ENCODE results near the gene ABCG1.

Gene ABCG1

DNA sequence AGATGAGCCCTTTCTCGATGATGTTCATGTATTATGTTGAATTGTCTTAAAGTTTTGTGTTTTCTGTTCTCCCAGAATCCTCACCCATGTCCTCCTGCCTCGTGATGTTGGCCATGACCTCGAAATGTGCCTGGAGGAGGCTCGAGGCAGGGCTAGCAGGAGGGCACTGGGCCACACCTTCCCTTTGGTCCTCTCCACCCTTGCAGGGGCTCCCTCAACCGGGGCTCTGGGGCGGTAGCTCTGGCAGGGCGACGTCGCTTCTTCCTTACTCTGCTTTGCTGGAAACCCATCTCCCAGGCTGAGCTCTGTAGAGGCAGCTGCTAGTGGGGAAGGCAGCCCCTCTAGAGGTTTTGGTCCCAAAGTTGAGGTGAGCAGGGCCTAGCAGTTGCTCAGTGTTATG is 82.0 kb downstream of the ABCG1 start:
- no peak for DNase-seq (ENCODE audit: low spot score)
- TF ChIP-seq, protein P1, sequence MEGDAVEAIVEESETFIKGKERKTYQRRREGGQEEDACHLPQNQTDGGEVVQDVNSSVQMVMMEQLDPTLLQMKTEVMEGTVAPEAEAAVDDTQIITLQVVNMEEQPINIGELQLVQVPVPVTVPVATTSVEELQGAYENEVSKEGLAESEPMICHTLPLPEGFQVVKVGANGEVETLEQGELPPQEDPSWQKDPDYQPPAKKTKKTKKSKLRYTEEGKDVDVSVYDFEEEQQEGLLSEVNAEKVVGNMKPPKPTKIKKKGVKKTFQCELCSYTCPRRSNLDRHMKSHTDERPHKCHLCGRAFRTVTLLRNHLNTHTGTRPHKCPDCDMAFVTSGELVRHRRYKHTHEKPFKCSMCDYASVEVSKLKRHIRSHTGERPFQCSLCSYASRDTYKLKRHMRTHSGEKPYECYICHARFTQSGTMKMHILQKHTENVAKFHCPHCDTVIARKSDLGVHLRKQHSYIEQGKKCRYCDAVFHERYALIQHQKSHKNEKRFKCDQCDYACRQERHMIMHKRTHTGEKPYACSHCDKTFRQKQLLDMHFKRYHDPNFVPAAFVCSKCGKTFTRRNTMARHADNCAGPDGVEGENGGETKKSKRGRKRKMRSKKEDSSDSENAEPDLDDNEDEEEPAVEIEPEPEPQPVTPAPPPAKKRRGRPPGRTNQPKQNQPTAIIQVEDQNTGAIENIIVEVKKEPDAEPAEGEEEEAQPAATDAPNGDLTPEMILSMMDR (IDR thresholded peaks at IDR 0.05; ENCODE audit: extremely low read depth, missing control alignments): no peak

DNA sequence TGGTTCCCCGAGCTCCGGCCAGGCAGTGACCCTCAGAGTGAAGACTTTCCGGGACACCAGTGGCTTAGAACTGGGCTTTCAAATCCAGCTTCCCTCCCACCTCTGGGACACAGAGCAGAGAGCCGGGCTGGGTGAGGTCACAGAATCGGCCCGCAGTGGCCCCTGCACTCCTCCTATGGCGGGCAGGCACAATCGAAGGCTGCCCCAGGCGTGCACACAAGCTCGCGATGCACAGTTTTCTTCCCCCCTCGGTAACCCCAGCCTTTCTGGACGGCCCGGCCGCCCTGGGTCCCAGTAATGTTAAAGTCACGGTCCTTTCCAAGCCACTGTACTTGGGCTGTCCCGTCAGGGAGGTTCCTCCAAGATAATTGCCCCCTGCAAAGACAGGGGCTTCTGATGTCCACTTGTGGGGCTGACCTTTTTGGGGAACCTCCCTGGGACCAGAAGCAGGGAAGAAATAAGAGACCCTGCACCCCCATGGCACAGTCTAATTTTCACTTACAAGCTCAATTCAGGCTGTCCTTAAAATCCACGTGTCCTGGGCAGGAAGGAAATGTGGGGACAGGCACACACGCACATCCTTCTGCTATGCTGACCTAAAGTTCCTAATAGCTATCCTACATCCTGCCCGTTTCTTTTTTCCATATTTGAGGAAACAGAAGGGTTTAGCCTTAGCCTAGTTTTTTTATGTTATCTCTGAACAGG is 82.6 kb downstream of the ABCG1 start:
- TF ChIP-seq, protein P1 (IDR thresholded peaks at IDR 0.05; ENCODE audit: extremely low read depth, missing control alignments): no peak
- no peak for DNase-seq (ENCODE audit: low spot score)

DNA sequence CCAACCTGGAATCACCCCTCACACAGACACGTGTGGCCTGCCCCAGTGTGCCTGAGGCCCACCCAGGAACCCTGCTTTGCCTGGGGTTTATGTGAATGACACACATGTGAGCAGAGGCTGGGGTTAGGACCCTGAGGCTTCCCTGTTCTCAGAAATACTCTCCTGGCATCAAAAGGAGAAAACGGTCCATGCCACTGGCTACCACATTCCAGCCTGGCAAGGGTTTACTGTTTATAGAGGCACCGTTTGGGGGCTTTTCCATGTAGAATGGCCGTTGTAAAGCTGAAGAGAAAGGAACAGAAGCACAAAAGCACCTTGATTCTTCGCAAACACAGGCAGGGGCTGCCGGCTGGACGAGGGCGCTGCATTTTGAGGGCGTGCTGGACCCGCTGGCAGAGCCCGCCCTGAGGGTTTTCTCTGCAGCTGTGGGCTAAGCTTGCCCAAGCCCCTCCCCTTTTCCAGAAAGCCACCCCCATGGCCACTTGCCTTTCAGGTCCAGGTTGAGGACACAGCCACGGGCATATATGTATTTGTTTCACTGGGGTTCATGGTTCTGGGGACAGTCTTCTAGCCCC is 83.2 kb downstream of the ABCG1 start:
- TF ChIP-seq, protein P1 (IDR thresholded peaks at IDR 0.05; ENCODE audit: extremely low read depth, missing control alignments): no peak
- DNase-seq (ENCODE audit: low spot score): no peak

DNA sequence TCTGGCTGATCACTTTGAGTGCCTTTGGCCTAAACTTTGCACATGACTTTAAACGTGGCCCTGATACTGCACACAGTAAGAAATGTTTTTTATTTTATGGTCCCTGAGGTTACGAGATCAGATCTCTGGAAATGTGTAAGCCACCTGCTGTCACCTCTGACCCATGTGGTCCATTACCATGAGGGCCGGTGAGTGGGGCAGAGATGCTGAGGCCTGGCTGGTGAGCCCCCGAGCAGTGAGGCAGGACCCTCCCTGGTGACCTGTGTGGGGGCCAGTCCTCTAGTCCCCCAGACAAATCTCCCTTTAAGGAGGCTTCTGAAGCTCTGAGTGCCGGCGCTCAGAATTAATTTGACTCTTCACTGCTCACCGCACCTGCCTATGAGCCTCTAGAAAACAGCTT is 83.9 kb downstream of the ABCG1 start:
- TF ChIP-seq, protein P1 (IDR thresholded peaks at IDR 0.05; ENCODE audit: extremely low read depth, missing control alignments): no peak
- DNase-seq (ENCODE audit: low spot score): no peak

DNA sequence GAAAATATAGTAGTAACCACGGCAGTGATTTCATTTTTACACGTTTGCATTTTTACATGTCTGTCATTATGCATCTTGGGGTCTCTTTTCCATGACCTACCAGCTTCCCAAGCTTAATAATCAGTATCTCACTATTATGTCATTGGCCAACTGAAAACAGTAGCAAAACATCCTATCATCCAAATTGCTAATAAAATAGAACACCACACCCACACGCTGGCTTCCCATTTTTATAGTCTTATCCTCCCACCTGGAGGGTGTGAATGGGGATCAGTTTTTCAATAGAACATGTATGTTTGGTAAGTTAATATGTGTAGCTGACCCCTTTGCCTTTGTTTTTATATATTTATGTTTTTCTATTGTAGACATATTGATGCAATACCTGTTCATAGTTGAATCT is 84.5 kb downstream of the ABCG1 start:
- DNase-seq (ENCODE audit: low spot score): no peak
- TF ChIP-seq, protein P1 (IDR thresholded peaks at IDR 0.05; ENCODE audit: extremely low read depth, missing control alignments): no peak

DNA sequence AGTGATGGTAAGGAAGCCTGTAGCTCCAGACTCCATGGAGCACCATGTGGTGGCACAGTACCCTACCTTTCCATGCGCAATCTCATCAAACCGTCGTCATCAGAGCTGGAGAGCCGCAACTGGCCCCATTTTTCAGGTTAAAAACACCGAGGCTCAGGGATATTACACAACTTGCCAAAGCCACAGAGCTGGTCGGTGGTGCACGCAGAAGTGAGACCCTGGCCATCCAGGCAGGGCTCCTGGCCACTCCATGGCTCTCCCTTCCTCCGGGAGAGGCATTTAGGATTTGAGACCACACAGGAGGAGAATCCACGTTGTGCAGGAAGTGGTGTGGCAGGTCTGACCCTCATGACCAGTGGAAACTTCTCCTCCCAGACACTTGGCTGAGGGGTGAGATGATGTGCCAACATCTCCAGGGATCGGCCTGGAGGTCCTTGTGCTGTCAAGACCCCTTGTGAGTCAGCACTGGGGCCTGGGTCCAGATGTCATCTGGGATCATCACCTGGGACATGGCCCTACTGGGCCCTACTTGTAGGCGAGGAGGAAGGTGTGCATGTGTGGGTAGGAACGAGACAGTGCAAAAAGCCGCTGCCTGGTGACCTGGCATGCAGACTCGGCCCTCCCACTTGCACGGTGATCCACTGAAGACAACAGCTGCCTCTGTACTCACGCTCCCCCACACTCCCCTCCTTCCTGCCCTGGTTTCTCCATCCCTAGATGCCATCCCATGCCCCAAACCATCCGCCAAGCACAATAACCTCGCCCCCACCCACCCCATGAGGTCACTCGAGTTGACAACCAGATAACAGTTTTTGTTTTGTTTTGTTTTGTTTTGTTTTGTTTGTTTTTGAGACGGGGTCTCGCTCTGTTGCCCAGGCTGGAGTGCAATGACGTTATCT is 85.9 kb downstream of the ABCG1 start:
- TF ChIP-seq, protein P1 (IDR thresholded peaks at IDR 0.05; ENCODE audit: extremely low read depth, missing control alignments): no peak
- DNase-seq (ENCODE audit: low spot score): no peak

DNA sequence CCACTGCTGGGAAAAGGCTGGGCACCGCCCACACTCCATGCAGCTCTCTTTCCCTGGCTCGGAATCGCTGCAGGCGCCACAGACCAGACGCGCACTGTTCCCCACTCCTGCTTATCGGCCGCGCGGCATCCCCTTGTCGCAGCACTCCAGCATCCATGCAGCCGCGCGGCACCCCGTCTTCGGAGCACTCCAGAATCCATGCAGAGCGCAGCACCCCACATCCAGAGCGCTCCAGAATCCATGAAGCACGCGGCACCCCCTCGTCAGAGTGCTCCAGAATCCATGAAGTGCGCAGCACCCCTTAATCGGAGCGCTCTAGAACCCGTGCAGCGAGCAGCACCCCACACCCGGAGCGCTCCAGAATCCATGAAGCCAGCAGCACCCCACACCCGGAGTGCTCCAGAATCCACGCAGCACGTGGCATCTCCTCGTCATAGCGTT is 86.8 kb downstream of the ABCG1 start:
- TF ChIP-seq, protein P1 (IDR thresholded peaks at IDR 0.05; ENCODE audit: extremely low read depth, missing control alignments): no peak
- DNase-seq (ENCODE audit: low spot score): no peak
